Endothelial cell of umbilical vein (primary cell): Measurements from ENCODE around the gene HSPA2. TPM values are rescaled to one million over a fixed set of nuclear protein-coding genes. Genes with fewer than 3 reads are reported as not detected.

Experiments used
- BruUV-seq: library from RNA; stranded (reverse); fragments of 400-500 nt; replicated peaks from 2 replicates; lab custom pipeline; 2021; lab: Mats Ljungman, UMichigan
- CTCF ChIA-PET: fragments of 300-600, 350-600 bp; sonication (Branson Sonifier 250); formaldehyde crosslinking; loops from one replicate; lab custom pipeline; 2021; ENCODE audit warnings: antibody characterized with exemption, inconsistent platforms; lab: Charles Lee
- POLR2A ChIA-PET: fragments of 300-600, 350-600 bp; sonication (Branson Sonifier 250); formaldehyde crosslinking; loops from one replicate; lab custom pipeline; 2021; ENCODE audit warnings: antibody characterized with exemption, inconsistent platforms; lab: Charles Lee
- DNase-seq: peaks from one replicate; pipeline ENCODE4 v3.0.0-alpha.2; 2011; ENCODE audit warnings: low read depth, low spot score
- FAIRE-seq: peaks from 2 replicates; lab custom pipeline; 2011; peaks lifted over from hg19 to GRCh38; lab: Jason Lieb, UNC
- H2AFZ ChIP-seq: 2 replicates; pipeline ENCODE4 v1.6.0; 2012; ENCODE audit warnings: low read depth, low read length, control low read depth, inconsistent platforms
- H3K27ac ChIP-seq: 2 replicates; pipeline ENCODE4 v1.5.1; 2011; ENCODE audit warnings: low read depth, mild to moderate bottlenecking, control low read depth, low read length, moderate library complexity; ENCODE audit not compliant: insufficient read depth
- H3K27me3 ChIP-seq, 2 experiments: 2 replicates each; pipeline versions ENCODE4 v1.6.0 to v1.6.1; 2011; ENCODE audit warnings: low read length in 2 of 2, mixed read lengths in 1 of 2; ENCODE audit not compliant: control insufficient read depth in 2 of 2, insufficient read depth in 2 of 2
- H3K36me3 ChIP-seq, 2 experiments: 2 replicates in 1 of 2; 3 replicates in 1 of 2; pipeline ENCODE4 v1.5.1; 2011; ENCODE audit warnings: low read length in 2 of 2, mild to moderate bottlenecking in 1 of 2, moderate library complexity in 1 of 2; ENCODE audit not compliant: control insufficient read depth in 2 of 2, insufficient read depth in 2 of 2; ENCODE audit errors: extremely low read depth in 1 of 2
- H3K4me1 ChIP-seq: 3 replicates; pipeline ENCODE4 v1.5.1; 2011; ENCODE audit warnings: mild to moderate bottlenecking, low read length; ENCODE audit not compliant: control insufficient read depth, insufficient read depth; ENCODE audit errors: extremely low read depth
- H3K4me2 ChIP-seq: 2 replicates; pipeline ENCODE4 v1.6.1; 2011; ENCODE audit warnings: low read length, control low read depth, mixed read lengths; ENCODE audit not compliant: insufficient read depth
- H3K4me3 ChIP-seq, 3 experiments: fragments of 200-600 bp in 1 of 3; sonication (generic), shearing (Covaris generic) in 1 of 3; replicated peaks in 1 of 3; 2 replicates each; pipeline ENCODE4 v1.5.1; 2011 to 2016; ENCODE audit warnings: control low read depth in 3 of 3, low read length in 3 of 3, mild to moderate bottlenecking in 2 of 3, inconsistent platforms in 1 of 3, low read depth in 1 of 3, moderate library complexity in 1 of 3; ENCODE audit not compliant: insufficient read depth in 1 of 3
- H3K79me2 ChIP-seq: 2 replicates; pipeline ENCODE4 v1.6.0; 2012; ENCODE audit warnings: low read length, inconsistent platforms; ENCODE audit not compliant: control insufficient read depth, insufficient read depth
- H3K9ac ChIP-seq: replicated peaks from 2 replicates; pipeline ENCODE3; 2011; ENCODE audit warnings: low read length, control low read depth; ENCODE audit not compliant: insufficient read depth; ENCODE audit errors: extremely low read depth
- H3K9me1 ChIP-seq: replicated peaks from 3 replicates; pipeline ENCODE4 v1.6.0; 2011; ENCODE audit warnings: mild to moderate bottlenecking, low read length; ENCODE audit not compliant: control insufficient read depth, insufficient read depth; ENCODE audit errors: extremely low read depth
- H3K9me3 ChIP-seq: replicated peaks from 2 replicates; pipeline ENCODE4 v1.5.1; 2012; ENCODE audit warnings: low read length, inconsistent platforms; ENCODE audit not compliant: control insufficient read depth, insufficient read depth
- H4K20me1 ChIP-seq: replicated peaks from 2 replicates; pipeline ENCODE3; 2011; ENCODE audit warnings: mild to moderate bottlenecking, low read length; ENCODE audit not compliant: control insufficient read depth, insufficient read depth; ENCODE audit errors: extremely low read depth
- EZH2 ChIP-seq: IDR thresholded peaks from 2 replicates; pipeline ENCODE4 v1.6.1; 2012; ENCODE audit warnings: borderline replicate concordance, low read depth, mild to moderate bottlenecking, moderate library complexity, low read length, inconsistent platforms; ENCODE audit not compliant: severe bottlenecking
- FOS ChIP-seq: IDR thresholded peaks from 2 replicates; pipeline ENCODE4 v1.6.1; 2011; ENCODE audit warnings: mild to moderate bottlenecking, low read length, moderate library complexity, borderline replicate concordance; ENCODE audit not compliant: insufficient read depth
- GATA2 ChIP-seq: IDR thresholded peaks from 2 replicates; pipeline ENCODE4 v1.7.0; 2011; ENCODE audit warnings: low read depth, mild to moderate bottlenecking, moderate library complexity, mixed read lengths, low read length; ENCODE audit not compliant: insufficient read length, insufficient read depth
- JUN ChIP-seq: IDR thresholded peaks from 2 replicates; pipeline ENCODE4 v1.6.1; 2011; ENCODE audit warnings: borderline replicate concordance, low read depth; ENCODE audit not compliant: insufficient read length, insufficient read depth
- MYC ChIP-seq: IDR thresholded peaks from one replicate; pipeline ENCODE4 v1.6.1; 2011; ENCODE audit warnings: mild to moderate bottlenecking, low read depth, low read length
- POLR2A ChIP-seq: IDR thresholded peaks from 2 replicates; pipeline ENCODE4 v1.6.1; 2012; ENCODE audit warnings: low read depth, mild to moderate bottlenecking, control low read depth, low read length
- POLR2AphosphoS5 ChIP-seq: IDR thresholded peaks from 2 replicates; pipeline ENCODE4 v1.6.1; 2012; ENCODE audit warnings: low read depth, mild to moderate bottlenecking, control low read depth, low read length, moderate library complexity; ENCODE audit not compliant: insufficient read depth
- dilution Hi-C: fragments of 300-500 bp; cut with MboI; formaldehyde crosslinking; loops from one replicate; pipeline ENCODE4 v1.15.0; 2019; ENCODE audit warnings: low sequenced_read_pairs; ENCODE audit not compliant: extremely low pct_ligation_motif_present
- intact Hi-C: fragments of 100-400 bp; cut with micrococcal nuclease; formaldehyde crosslinking; loops from one replicate; pipeline ENCODE4 v1.10.0; 2022
- polyA plus RNA-seq, 4 experiments: library from polyadenylated mRNA; depleted of rRNA in 3 of 4; stranded (reverse) in 3 of 4; unstranded in 1 of 4; fragments of >200 nt; gene quantifications; 2 replicates each; pipeline versions ENCODE4 v1.2.1 to v1.2.3, GENCODE V29; 2011 to 2012; ENCODE audit warnings: missing spikeins in 1 of 4
- total RNA-seq: library from RNA; stranded (reverse); gene quantifications from 2 replicates; pipeline ENCODE4 v1.2.3, GENCODE V29; 2021
- TF ChIP-seq, protein P1 (sequence below): IDR thresholded peaks from 2 replicates; pipeline ENCODE4 v1.6.1; 2011; ENCODE audit not compliant: insufficient read depth, insufficient read length
- TF ChIP-seq, protein P2 (sequence below), 2 donors: IDR thresholded peaks; 1 replicate in 1 of 2; 2 replicates in 1 of 2; pipeline ENCODE4 v1.5.1; 2011; ENCODE audit warnings: low read length in 2 of 2, mild to moderate bottlenecking in 2 of 2, moderate library complexity in 2 of 2, control low read depth in 1 of 2, inconsistent platforms in 1 of 2, low read depth in 1 of 2; ENCODE audit not compliant: insufficient read depth in 1 of 2; ENCODE audit errors: extremely low read depth in 1 of 2

The HSPA2 gene
- total and polyA plus RNA-seq, 2 donors (not counting 3 experiments of a cell fraction or from before 2014, with no cell fraction given): 5.3 to 11.4 TPM

DNA sequence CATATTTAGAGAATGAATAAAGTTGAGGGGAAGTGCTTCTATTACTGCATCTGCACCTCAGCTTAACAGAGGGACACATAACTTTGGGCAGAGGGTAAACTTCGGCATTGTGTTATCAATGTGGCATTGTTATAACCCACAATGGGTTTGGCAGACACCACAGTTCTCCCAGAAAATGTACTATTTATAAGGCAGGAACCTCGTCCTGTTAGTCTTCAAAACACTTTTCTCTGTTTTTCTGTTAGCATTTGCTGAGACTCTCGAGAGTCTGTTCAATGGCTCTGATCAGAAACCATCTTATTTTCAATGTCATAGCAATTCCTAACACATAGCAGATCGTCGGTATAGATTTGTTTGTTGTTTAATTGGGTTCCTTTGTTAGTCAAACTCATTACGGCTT is 23.2 kb downstream of the HSPA2 start:
- H2AFZ ChIP-seq: no peak overlapping the region
- intact Hi-C loops (no loop called here), dilution Hi-C loops (no loop called here)
- H3K27me3 ChIP-seq: no peaks in the 10 kb centered on the region
- no peak overlapping the region for H3K27ac ChIP-seq
- ChIA-PET POLR2A (no interaction called here), CTCF (interaction anchor here (1.2 to 2.7 kb wide), 4 partner anchors 9 to 23 kb away, joined by 3 to 8 read pairs (median 4); partner anchors contain the start of gene HSPA2)
- H3K4me2 ChIP-seq: no peak overlapping the region
- H3K4me1 ChIP-seq: peaks cover 24% of the 10 kb centered on the region
- no peaks in the 10 kb centered on the region for H3K9me3 ChIP-seq
- FAIRE-seq (no peak), DNase-seq (no peak)
- no peak overlapping the region for H3K4me3 ChIP-seq
- H3K9me1 ChIP-seq: no peaks in the 10 kb centered on the region
- BruUV-seq: no TSS peak
- no peaks in the 10 kb centered on the region for H4K20me1 ChIP-seq
- H3K79me2 ChIP-seq: no peaks in the 10 kb centered on the region
- H3K9ac ChIP-seq: no peak overlapping the region
- no peaks in the 10 kb centered on the region for H3K36me3 ChIP-seq
- no peak for TF ChIP-seq MYC
- TF ChIP-seq POLR2AphosphoS5: no peak
- no peak for TF ChIP-seq POLR2A
- TF ChIP-seq, protein P1, sequence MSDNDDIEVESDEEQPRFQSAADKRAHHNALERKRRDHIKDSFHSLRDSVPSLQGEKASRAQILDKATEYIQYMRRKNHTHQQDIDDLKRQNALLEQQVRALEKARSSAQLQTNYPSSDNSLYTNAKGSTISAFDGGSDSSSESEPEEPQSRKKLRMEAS: no peak
- no peak for TF ChIP-seq GATA2
- TF ChIP-seq FOS: no peak
- TF ChIP-seq JUN: no peak
- TF ChIP-seq, protein P2, sequence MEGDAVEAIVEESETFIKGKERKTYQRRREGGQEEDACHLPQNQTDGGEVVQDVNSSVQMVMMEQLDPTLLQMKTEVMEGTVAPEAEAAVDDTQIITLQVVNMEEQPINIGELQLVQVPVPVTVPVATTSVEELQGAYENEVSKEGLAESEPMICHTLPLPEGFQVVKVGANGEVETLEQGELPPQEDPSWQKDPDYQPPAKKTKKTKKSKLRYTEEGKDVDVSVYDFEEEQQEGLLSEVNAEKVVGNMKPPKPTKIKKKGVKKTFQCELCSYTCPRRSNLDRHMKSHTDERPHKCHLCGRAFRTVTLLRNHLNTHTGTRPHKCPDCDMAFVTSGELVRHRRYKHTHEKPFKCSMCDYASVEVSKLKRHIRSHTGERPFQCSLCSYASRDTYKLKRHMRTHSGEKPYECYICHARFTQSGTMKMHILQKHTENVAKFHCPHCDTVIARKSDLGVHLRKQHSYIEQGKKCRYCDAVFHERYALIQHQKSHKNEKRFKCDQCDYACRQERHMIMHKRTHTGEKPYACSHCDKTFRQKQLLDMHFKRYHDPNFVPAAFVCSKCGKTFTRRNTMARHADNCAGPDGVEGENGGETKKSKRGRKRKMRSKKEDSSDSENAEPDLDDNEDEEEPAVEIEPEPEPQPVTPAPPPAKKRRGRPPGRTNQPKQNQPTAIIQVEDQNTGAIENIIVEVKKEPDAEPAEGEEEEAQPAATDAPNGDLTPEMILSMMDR (IDR thresholded peaks at IDR 0.05; ENCODE audit: extremely low read depth in 1 of 2, insufficient read depth in 1 of 2, low read depth in 1 of 2, low read length in 2 of 2): no peak
- no peak for TF ChIP-seq EZH2
